ENCODE data around the gene BTNL9.

Gene BTNL9

DNA sequence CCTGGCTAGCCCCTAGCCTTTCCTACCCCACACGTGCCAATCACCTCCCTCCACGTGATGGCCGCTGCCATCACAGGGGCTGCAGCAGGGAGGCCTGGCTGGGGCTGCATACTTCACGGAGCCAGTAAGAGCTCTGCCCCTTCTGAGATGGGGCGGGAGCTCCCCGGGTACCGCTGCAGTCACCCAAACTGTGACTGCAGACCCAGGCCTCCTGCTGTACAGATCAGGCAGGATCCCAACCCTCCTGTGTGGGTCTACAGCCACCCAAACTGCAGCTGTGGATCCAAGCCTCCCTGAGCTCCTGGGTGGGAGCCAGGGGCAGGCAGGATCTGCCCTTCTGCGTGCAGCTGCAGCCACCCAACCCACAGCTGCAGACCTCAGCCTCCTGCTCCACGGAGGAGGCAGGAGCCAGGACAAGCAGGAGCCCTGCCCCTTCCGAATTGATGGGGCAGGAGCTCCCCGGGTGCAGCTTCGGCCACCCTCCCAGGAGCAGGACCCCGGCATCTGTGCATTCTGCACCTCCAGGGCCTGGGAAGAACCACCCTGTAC, 3.2 kb upstream of the BTNL9 start:
- Histone ChIP-seq H2AFZ (ENCODE audit: low read length) (no peak overlapping the region), H3K4me1 (ENCODE audit: low read length) (no peaks in the 10 kb centered on the region), H3K9me2 (replicated peaks; ENCODE audit: insufficient read depth, low read length) (no peaks in the 10 kb centered on the region), H3K4me3 (ENCODE audit: low read length) (no peak overlapping the region), H3F3A (ENCODE audit: insufficient read depth, low read length) (no peaks in the 10 kb centered on the region), H3K27ac (ENCODE audit: low read length) (no peak overlapping the region), H3K27me3 (replicated peaks; ENCODE audit: insufficient read depth, low read length) (peaks cover 60% of the 10 kb centered on the region), H3K9ac (ENCODE audit: low read length) (no peak overlapping the region), H3K36me3 (replicated peaks; ENCODE audit: insufficient read depth, low read length) (no peaks in the 10 kb centered on the region), H4K20me1 (ENCODE audit: insufficient read depth, low read length) (no peaks in the 10 kb centered on the region), H3K9me3 (replicated peaks; ENCODE audit: insufficient read depth, low read length) (no peaks in the 10 kb centered on the region), H3K4me2 (ENCODE audit: low read depth, low read length) (no peak overlapping the region), H3K79me2 (ENCODE audit: low read length) (no peaks in the 10 kb centered on the region)
- DNase-seq: no peak
- no peak for TF ChIP-seq EZH2phosphoT487 (IDR thresholded peaks at IDR 0.05; ENCODE audit: low read length)
- TF ChIP-seq, protein P1, sequence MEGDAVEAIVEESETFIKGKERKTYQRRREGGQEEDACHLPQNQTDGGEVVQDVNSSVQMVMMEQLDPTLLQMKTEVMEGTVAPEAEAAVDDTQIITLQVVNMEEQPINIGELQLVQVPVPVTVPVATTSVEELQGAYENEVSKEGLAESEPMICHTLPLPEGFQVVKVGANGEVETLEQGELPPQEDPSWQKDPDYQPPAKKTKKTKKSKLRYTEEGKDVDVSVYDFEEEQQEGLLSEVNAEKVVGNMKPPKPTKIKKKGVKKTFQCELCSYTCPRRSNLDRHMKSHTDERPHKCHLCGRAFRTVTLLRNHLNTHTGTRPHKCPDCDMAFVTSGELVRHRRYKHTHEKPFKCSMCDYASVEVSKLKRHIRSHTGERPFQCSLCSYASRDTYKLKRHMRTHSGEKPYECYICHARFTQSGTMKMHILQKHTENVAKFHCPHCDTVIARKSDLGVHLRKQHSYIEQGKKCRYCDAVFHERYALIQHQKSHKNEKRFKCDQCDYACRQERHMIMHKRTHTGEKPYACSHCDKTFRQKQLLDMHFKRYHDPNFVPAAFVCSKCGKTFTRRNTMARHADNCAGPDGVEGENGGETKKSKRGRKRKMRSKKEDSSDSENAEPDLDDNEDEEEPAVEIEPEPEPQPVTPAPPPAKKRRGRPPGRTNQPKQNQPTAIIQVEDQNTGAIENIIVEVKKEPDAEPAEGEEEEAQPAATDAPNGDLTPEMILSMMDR (IDR thresholded peaks at IDR 0.05; ENCODE audit: low read length): no peak

DNA sequence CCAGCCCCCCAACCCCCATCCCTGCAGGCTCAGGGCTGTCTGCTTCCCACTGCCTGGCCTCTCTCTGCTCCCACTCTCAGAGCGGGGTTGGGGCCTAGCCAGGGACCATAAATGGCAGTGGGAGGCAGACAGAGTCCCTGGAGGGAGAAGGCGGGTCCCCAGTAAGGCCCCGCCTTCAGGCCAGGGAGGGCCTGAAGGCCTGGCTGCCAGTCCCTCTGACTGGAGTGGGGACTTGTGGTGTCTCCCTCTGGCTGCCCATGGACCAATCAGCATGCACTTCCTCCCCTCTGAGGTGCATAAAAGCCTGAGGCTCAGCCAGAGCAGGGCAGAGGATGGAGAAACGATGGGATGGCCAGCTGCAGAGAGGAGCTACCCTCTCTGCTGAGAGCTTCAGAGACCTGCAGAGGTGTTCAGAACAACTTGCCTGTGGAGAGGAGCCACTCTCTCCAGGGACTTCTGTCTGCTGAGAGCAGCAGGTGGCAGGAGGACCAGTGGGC, 2.7 kb upstream of the BTNL9 start:
- no peak for DNase-seq
- Histone ChIP-seq H3K9me2 (replicated peaks; ENCODE audit: insufficient read depth, low read length) (no peaks in the 10 kb centered on the region), H4K20me1 (ENCODE audit: insufficient read depth, low read length) (no peaks in the 10 kb centered on the region), H3K9me3 (replicated peaks; ENCODE audit: insufficient read depth, low read length) (no peaks in the 10 kb centered on the region), H3F3A (ENCODE audit: insufficient read depth, low read length) (no peaks in the 10 kb centered on the region), H2AFZ (ENCODE audit: low read length) (no peak overlapping the region), H3K4me3 (ENCODE audit: low read length) (no peak overlapping the region), H3K27ac (ENCODE audit: low read length) (no peak overlapping the region), H3K36me3 (replicated peaks; ENCODE audit: insufficient read depth, low read length) (no peaks in the 10 kb centered on the region), H3K4me2 (ENCODE audit: low read depth, low read length) (no peak overlapping the region), H3K4me1 (ENCODE audit: low read length) (no peaks in the 10 kb centered on the region), H3K27me3 (replicated peaks; ENCODE audit: insufficient read depth, low read length) (peaks cover 65% of the 10 kb centered on the region), H3K9ac (ENCODE audit: low read length) (no peak overlapping the region), H3K79me2 (ENCODE audit: low read length) (no peaks in the 10 kb centered on the region)
- TF ChIP-seq, protein P1 (IDR thresholded peaks at IDR 0.05; ENCODE audit: low read length): no peak
- TF ChIP-seq EZH2 (optimal IDR thresholded peaks at IDR 0.05; ENCODE audit: low read depth, low read length) (no peak), EZH2phosphoT487 (IDR thresholded peaks at IDR 0.05; ENCODE audit: low read length) (no peak)

DNA sequence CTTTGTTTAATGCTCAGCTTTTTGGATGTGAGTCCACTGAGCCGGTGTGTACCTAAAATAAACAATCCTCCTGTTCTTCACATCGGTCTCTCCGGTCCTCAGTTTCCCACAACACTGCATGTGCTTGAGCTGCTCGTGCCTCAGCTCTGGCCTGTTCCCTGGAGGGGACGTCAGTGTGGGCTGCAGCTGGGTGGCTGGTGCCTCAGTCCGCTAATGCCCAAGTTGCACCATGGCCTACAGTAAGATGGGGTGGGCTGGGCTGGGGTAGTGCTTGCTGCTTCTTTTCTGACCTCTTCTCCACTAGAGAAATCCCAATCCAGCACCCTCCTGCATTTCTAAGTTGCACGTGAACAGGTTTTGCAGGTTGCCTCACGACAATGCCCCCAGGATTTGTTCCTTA, 595 bp upstream of the BTNL9 start:
- TF ChIP-seq EZH2 (optimal IDR thresholded peaks at IDR 0.05; ENCODE audit: low read depth, low read length) (no peak), EZH2phosphoT487 (IDR thresholded peaks at IDR 0.05; ENCODE audit: low read length) (no peak)
- TF ChIP-seq, protein P1 (IDR thresholded peaks at IDR 0.05; ENCODE audit: low read length): no peak
- Histone ChIP-seq H3K79me2 (ENCODE audit: low read length) (no peaks in the 10 kb centered on the region), H3K36me3 (replicated peaks; ENCODE audit: insufficient read depth, low read length) (no peaks in the 10 kb centered on the region), H4K20me1 (ENCODE audit: insufficient read depth, low read length) (no peaks in the 10 kb centered on the region), H3K27me3 (replicated peaks; ENCODE audit: insufficient read depth, low read length) (peaks cover 64% of the 10 kb centered on the region), H2AFZ (ENCODE audit: low read length) (no peak overlapping the region), H3F3A (ENCODE audit: insufficient read depth, low read length) (no peaks in the 10 kb centered on the region), H3K9me3 (replicated peaks; ENCODE audit: insufficient read depth, low read length) (no peaks in the 10 kb centered on the region), H3K9me2 (replicated peaks; ENCODE audit: insufficient read depth, low read length) (no peaks in the 10 kb centered on the region), H3K9ac (ENCODE audit: low read length) (no peak overlapping the region), H3K27ac (ENCODE audit: low read length) (no peak overlapping the region), H3K4me3 (ENCODE audit: low read length) (no peak overlapping the region), H3K4me1 (ENCODE audit: low read length) (no peaks in the 10 kb centered on the region), H3K4me2 (ENCODE audit: low read depth, low read length) (no peak overlapping the region)
- DNase-seq: no peak
